ENCODE results near the gene INPP5D. TPM values are rescaled to one million over a fixed set of nuclear protein-coding genes. Genes with fewer than 3 reads are reported as not detected.

The INPP5D gene
- total and polyA plus RNA-seq, 12 donors: 3.4 to 29.4 (median 14.3) TPM

DNA sequence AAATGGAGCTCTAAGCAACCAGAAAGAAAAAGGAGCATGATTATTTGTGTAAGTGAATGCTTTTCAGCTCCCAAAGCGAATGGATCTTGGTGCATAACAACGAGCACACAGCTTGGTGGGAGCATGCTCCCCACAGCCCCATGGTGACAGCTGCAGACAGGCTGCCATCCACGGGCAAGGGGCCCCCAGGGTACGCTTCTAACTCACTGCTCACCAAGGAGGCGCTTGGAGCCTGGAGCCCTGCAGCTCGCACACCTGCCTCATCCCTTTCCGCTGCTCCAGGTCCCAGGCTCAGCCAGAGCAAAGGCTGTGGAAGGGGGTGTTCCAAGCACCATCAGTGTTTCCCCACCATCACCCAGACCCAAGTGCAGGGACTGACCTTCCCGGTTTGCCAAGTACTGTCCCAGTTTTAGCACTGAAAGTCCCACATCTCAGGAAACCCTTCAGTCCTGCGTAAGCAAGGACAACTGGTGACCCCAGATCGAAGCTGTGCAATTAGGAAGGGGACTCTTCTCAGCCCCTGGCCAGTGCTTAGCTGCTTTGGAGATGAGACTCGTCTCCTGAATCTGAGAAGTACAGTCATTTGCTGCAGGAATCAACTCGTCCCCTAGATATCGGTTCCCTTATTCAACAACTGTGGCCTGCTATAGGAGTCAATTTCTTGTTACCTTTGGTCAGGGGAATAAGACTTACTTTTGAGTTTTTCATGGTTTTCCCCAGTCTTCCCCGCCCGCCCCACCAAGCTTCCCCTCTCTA lies 141.3 kb downstream of the INPP5D start:
- no peak for TF ChIP-seq CTCF (IDR thresholded peaks at IDR 0.05)
- no peak for TF ChIP-seq POLR2A (IDR thresholded peaks at IDR 0.05)
- no peak overlapping the region for H3K4me3 ChIP-seq
- peaks cover 0 to 9% of the 10 kb centered on the region in 2 donors for H3K36me3 ChIP-seq (replicated peaks in 1 of 2)
- H3K4me1 ChIP-seq (replicated peaks in 1 of 2): no peaks in the 10 kb centered on the region
- no peak for DNase-seq
- WGBS, 4 donors: 80 to 84% (median 82%) methylated on average over 11 to 15 of the region's 15 CpGs
- intact Hi-C loops (cut with DNase I): no loop called here
- no peak overlapping the region for H3K27ac ChIP-seq
- no peaks in the 10 kb centered on the region for H3K9me3 ChIP-seq (replicated peaks in 1 of 3)
- no peaks in the 10 kb centered on the region for H3K27me3 ChIP-seq

DNA sequence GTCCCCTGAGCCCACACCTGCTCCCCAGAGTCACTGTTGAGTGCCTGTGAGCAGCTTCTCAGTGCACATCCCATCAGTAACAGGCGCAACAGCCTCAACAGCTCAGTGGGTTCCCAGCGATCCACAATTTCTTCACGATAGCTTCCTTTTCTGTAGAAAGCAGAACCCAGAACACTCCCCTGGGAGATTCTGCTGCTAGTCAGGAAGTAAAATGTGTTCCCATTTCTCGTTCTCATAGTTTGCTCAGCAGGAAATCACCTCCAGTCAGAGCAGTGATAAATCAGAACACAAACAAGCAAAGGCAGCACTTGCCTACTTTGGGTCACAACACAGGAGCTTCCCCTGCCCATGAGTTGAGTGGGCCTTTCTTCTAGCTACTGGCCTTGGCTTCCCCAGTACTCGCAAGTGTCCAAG lies 142.4 kb downstream of the INPP5D start:
- no peaks in the 10 kb centered on the region for H3K27me3 ChIP-seq
- no peak overlapping the region for H3K4me3 ChIP-seq
- H3K27ac ChIP-seq: peak overlapping the region in 1 of 5 donors; percentile 29
- no peaks in the 10 kb centered on the region for H3K4me1 ChIP-seq (replicated peaks in 1 of 2)
- DNase-seq: peak in 2 of 7 donors; percentile 19 to 54
- TF ChIP-seq POLR2A (IDR thresholded peaks at IDR 0.05) (no peak), CTCF (IDR thresholded peaks at IDR 0.05) (no peak)
- H3K9me3 ChIP-seq (replicated peaks in 1 of 3): no peaks in the 10 kb centered on the region
- WGBS, 4 donors: 48 to 68% (median 63%) methylated on average over 4 to 5 of the region's 5 CpGs
- intact Hi-C loops (cut with DNase I): no loop called here
- peaks cover 0 to 4% of the 10 kb centered on the region in 2 donors for H3K36me3 ChIP-seq (replicated peaks in 1 of 2)

DNA sequence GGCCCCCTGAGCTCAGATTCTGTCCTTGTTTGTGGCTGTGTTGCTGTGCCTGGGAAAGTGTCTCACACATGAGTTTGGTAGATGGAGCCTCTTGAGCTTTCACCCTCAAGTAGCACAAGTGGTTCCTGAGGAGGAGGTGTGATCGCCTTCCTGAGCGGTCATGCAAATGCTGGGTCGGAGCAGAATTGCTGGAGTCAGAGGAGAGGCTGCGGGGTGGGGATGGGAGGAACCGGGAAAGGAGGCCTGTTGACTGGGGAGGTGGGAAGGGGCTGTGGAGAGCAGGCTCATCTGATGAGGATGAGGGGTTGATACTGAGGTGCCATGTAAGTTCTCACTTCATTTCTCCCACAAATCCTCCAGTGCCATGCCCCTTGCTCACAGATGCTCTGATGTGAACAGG lies 142.9 kb downstream of the INPP5D start:
- WGBS, 4 donors: 92 to 98% (median 95%) methylated on average over 5 of the region's 5 CpGs
- intact Hi-C loops (cut with DNase I): no loop called here
- peaks cover 0 to under 1% of the 10 kb centered on the region in 2 donors for H3K36me3 ChIP-seq (replicated peaks in 1 of 2)
- H3K4me3 ChIP-seq: no peak overlapping the region
- H3K9me3 ChIP-seq (replicated peaks in 1 of 3): no peaks in the 10 kb centered on the region
- no peak for DNase-seq
- H3K4me1 ChIP-seq (replicated peaks in 1 of 2): no peaks in the 10 kb centered on the region
- TF ChIP-seq CTCF (IDR thresholded peaks at IDR 0.05) (no peak), POLR2A (IDR thresholded peaks at IDR 0.05) (no peak)
- no peaks in the 10 kb centered on the region for H3K27me3 ChIP-seq
- H3K27ac ChIP-seq: peak overlapping the region in 1 of 5 donors; percentile 29

GRCh38 chr2:233204286-233204936 lies 144.3 kb downstream of the INPP5D start:
- no peaks in the 10 kb centered on the region for H3K36me3 ChIP-seq (replicated peaks in 1 of 2)
- intact Hi-C loops (cut with DNase I): no loop called here
- TF ChIP-seq POLR2A (IDR thresholded peaks at IDR 0.05) (no peak), CTCF (IDR thresholded peaks at IDR 0.05) (no peak)
- no peaks in the 10 kb centered on the region for H3K9me3 ChIP-seq (replicated peaks in 1 of 3)
- no peak overlapping the region for H3K27ac ChIP-seq
- H3K27me3 ChIP-seq: no peaks in the 10 kb centered on the region
- H3K4me3 ChIP-seq: no peak overlapping the region
- 87 to 93% (median 92%) methylated on average over 25 to 50 of the region's 50 CpGs for WGBS, 4 donors
- no peak for DNase-seq
- H3K4me1 ChIP-seq (replicated peaks in 1 of 2): no peaks in the 10 kb centered on the region
